Suprapubic skin (tissue), 4 donors: ENCODE measurements around the gene RPLP2. TPM values are rescaled to one million over a fixed set of nuclear protein-coding genes. Genes with fewer than 3 reads are reported as not detected.

Experiments used
- DNase-seq, 2 donors: peaks; one replicate each; pipeline ENCODE4 v3.0.0-alpha.2; 2019; ENCODE audit warnings: low spot score in 2 of 2
- H3K27ac ChIP-seq: fragments of 200-600 bp; sonication (generic); one replicate; pipeline ENCODE4 v1.5.1; 2019
- H3K27me3 ChIP-seq: fragments of 200-600 bp; sonication (generic); one replicate; pipeline ENCODE4 v1.5.1; 2019
- H3K36me3 ChIP-seq: fragments of 200-600 bp; sonication (generic); one replicate; pipeline ENCODE4 v1.5.1; 2019
- H3K4me1 ChIP-seq: fragments of 200-600 bp; sonication (generic); one replicate; pipeline ENCODE4 v1.5.1; 2019
- H3K4me3 ChIP-seq: fragments of 200-600 bp; sonication (generic); one replicate; pipeline ENCODE4 v1.5.1; 2019; ENCODE audit warnings: mild to moderate bottlenecking
- H3K9me3 ChIP-seq: fragments of 200-600 bp; sonication (generic); one replicate; pipeline ENCODE4 v1.5.1; 2019
- CTCF ChIP-seq, 2 donors: fragments of 200-600 bp in 1 of 2; fragments of 450-650 bp in 1 of 2; sonication (generic) in 1 of 2; IDR thresholded peaks; one replicate each; pipeline ENCODE4 v1.5.1; 2016 to 2019; ENCODE audit warnings: antibody characterized with exemption in 2 of 2, mild to moderate bottlenecking in 1 of 2, moderate library complexity in 1 of 2
- EP300 ChIP-seq: sonication (generic); formaldehyde crosslinking; IDR thresholded peaks from one replicate; pipeline ENCODE4 v1.6.1; 2017; ENCODE audit warnings: antibody characterized with exemption
- POLR2A ChIP-seq, 2 donors: fragments of 450-650 bp; IDR thresholded peaks; one replicate each; pipeline ENCODE4 v1.6.1; 2017; ENCODE audit warnings: antibody characterized with exemption in 2 of 2, mild to moderate bottlenecking in 2 of 2, moderate library complexity in 2 of 2
- POLR2AphosphoS5 ChIP-seq, 3 donors: sonication (generic); formaldehyde crosslinking; IDR thresholded peaks; one replicate each; pipeline ENCODE4 v1.6.1; 2017; ENCODE audit warnings: antibody characterized with exemption in 3 of 3
- WGBS: methylation state at CpG from one replicate; pipeline ENCODE4 v1.1.5; 2018; 5-methylcytosine and 5-hydroxymethylcytosine counted together
- total RNA-seq, 4 donors: library from RNA; depleted of rRNA; stranded (reverse); fragments of >200 nt; gene quantifications; one replicate each; pipeline ENCODE4 v1.1.0, GENCODE V29; 2016

Gene RPLP2
- total RNA-seq, 4 donors from 2014 or later, result 692 to 1,129 (median 991) TPM

- 100% methylated on average over 1 of the region's 8 CpGs for WGBS
Measured at GRCh38 chr11:803467-803742, 6.4 kb upstream of the RPLP2 start.

GRCh38 chr11:803770-804598 is 5.8 kb upstream of the RPLP2 start:
- TF ChIP-seq CTCF (IDR thresholded peaks at IDR 0.05) (no peak), POLR2AphosphoS5 (IDR thresholded peaks at IDR 0.05) (no peak), EP300 (no peak), POLR2A (IDR thresholded peaks at IDR 0.05) (no peak)
- 78% methylated on average over 8 of the region's 26 CpGs for WGBS
- DNase-seq, result no peak
- peaks cover 23% of the 10 kb centered on the region for H3K36me3 ChIP-seq
- H3K4me1 ChIP-seq, result peaks cover 37% of the 10 kb centered on the region
- H3K27ac ChIP-seq, result no peak overlapping the region
- peak overlapping the region; percentile 67 for H3K4me3 ChIP-seq
- H3K27me3 ChIP-seq, result no peaks in the 10 kb centered on the region
- H3K9me3 ChIP-seq, result no peaks in the 10 kb centered on the region

More at GRCh38 chr11:803467-803742, 6.4 kb upstream of the RPLP2 start:
- TF ChIP-seq EP300 (no peak), POLR2AphosphoS5 (IDR thresholded peaks at IDR 0.05) (no peak), POLR2A (IDR thresholded peaks at IDR 0.05) (no peak), CTCF (IDR thresholded peaks at IDR 0.05) (no peak)
- Histone ChIP-seq H3K27me3 (no peaks in the 10 kb centered on the region), H3K9me3 (no peaks in the 10 kb centered on the region), H3K36me3 (peaks cover 23% of the 10 kb centered on the region), H3K4me3 (no peak overlapping the region), H3K4me1 (peaks cover 32% of the 10 kb centered on the region), H3K27ac (no peak overlapping the region)
- no peak for DNase-seq

DNA sequence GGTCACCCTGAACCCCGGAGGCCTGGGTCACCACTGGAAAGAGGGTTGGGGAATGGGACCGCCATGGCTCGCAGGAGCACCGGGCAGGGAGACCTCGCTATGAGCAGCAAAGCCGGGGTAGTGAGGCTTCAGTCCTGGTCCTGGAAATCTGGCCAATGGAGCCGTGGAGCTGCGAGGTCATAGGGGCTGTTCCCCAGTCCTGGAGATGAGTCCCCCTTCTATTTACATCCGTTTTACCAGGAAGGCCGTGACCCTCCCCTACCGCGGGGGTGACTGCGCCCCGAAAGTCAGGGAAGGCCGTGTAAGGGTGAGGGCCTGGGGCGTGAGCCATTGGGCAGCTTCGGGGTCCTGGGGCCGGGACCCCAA is 5.2 kb upstream of the RPLP2 start:
- Histone ChIP-seq H3K27ac (peak overlapping the region; percentile 92), H3K4me3 (peak overlapping the region; percentile 67), H3K9me3 (no peaks in the 10 kb centered on the region), H3K27me3 (no peaks in the 10 kb centered on the region), H3K36me3 (peaks cover 23% of the 10 kb centered on the region), H3K4me1 (peaks cover 37% of the 10 kb centered on the region)
- TF ChIP-seq POLR2AphosphoS5 (IDR thresholded peaks at IDR 0.05) (no peak), CTCF (IDR thresholded peaks at IDR 0.05) (no peak), POLR2A (IDR thresholded peaks at IDR 0.05) (no peak), EP300 (no peak)
- no peak for DNase-seq
- 5% methylated on average over 12 of the region's 18 CpGs for WGBS

GRCh38 chr11:808427-809286 is 1.1 kb upstream of the RPLP2 start:
- WGBS, result 43% methylated on average over 26 of the region's 36 CpGs
- no peak for TF ChIP-seq POLR2AphosphoS5 (IDR thresholded peaks at IDR 0.05)
- no peak for TF ChIP-seq CTCF (IDR thresholded peaks at IDR 0.05)
- no peak for TF ChIP-seq POLR2A (IDR thresholded peaks at IDR 0.05)
- no peak for TF ChIP-seq EP300
- Histone ChIP-seq H3K27ac (peak overlapping the region; percentile 95), H3K27me3 (no peaks in the 10 kb centered on the region), H3K36me3 (peaks cover 24% of the 10 kb centered on the region), H3K9me3 (no peaks in the 10 kb centered on the region), H3K4me3 (peak overlapping the region; percentile 98), H3K4me1 (peaks cover 57% of the 10 kb centered on the region)
- peak in 1 of 2 donors; percentile 93 for DNase-seq

DNA sequence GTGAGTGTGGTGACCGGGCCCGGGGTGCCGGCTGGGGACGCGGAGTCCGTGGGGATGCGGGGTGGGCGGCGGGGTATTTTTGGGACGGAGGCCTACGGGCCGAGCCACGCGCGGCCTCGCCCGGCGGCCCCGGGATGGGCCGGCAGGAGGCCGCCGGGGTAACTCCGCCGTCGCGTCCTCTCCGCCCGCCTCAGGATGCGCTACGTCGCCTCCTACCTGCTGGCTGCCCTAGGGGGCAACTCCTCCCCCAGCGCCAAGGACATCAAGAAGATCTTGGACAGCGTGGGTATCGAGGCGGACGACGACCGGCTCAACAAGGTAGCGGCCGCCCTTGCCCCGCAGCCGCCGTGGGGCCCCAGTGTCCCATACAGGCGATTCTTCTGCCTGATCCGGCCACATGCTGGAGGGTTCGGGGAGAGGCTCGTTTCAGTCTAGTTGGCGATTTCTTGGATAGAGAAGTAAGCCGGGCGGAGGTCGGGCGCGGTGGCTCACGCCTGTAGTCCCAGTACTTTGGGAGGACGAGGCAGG is 337 bp downstream of the RPLP2 start:
- Histone ChIP-seq H3K27ac (peak overlapping the region; percentile 95), H3K9me3 (no peaks in the 10 kb centered on the region), H3K4me3 (peak overlapping the region; percentile 98), H3K27me3 (no peaks in the 10 kb centered on the region), H3K36me3 (peaks cover 30% of the 10 kb centered on the region), H3K4me1 (peaks cover 43% of the 10 kb centered on the region)
- no peak for DNase-seq
- TF ChIP-seq POLR2A (IDR thresholded peaks at IDR 0.05) (no peak), EP300 (no peak), CTCF (IDR thresholded peaks at IDR 0.05) (no peak), POLR2AphosphoS5 (IDR thresholded peaks at IDR 0.05) (no peak)
- under 1% methylated on average over 24 of the region's 55 CpGs for WGBS
